ENCODE data around the gene TRAM2.

The TRAM2 gene

DNA sequence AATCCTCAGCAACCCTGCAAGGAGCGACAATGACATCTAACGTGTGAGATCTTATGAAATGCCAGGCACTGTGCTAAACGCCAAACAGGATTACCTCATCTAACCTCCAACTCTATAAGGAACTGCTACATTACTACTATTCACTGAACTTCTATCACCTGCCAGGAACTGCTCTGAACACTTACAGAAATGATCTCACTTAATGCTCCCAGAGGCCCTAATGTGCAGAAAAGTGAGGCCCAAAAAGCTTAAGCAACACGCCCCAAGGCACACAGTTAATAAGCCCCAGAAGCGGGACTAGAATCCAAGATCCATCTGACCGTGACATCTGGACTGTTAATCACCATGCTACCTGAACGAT, 28.5 kb downstream of the TRAM2 start:
- H3K4me3 ChIP-seq (ENCODE audit: low read length in 2 of 2): no peak overlapping the region
- no peak overlapping the region for H3K27ac ChIP-seq (ENCODE audit: low read depth in 2 of 2, low read length in 2 of 2)
- no peak overlapping the region for H3K9ac ChIP-seq (ENCODE audit: low read depth in 1 of 2, low read length in 2 of 2)

DNA sequence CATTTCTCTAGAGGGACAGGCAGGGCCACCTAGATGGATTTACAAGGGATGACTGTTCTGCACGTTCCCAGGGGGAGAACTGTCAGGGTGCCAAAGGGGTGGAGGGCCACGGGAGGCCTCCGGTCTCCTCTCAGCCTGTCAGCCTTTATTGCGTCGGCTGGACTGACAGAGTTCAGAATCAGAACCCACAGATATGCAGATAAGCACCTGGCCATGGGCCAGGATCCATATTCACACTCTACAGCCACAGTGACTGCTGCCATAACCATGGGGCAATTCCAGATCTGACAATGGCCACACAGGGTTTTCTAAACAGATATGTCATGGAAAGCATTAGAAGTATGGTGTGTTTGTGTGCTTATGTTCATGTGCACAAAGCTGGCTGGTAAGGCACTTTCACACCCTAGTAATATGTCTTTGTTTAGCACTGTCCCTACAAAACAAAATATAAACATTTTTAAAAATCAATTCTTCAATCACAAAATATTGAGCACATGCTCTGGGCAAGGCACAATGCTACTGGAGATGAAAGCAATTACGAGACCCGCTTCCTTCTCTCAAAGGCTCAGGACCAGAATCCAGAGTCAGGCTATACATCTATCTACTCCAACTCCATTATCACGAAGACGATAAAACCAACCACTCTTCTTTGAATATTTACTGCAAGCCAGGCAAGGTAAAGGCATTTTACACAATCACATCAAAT, 29.1 kb downstream of the TRAM2 start:
- Histone ChIP-seq H3K36me3 (ENCODE audit: control insufficient read depth in 2 of 2, insufficient read depth in 2 of 2, low read length in 2 of 2) (no peaks in the 10 kb centered on the region), H3K27me3 (ENCODE audit: control insufficient read depth in 2 of 2, insufficient read depth in 2 of 2, low read length in 2 of 2) (no peaks in the 10 kb centered on the region), H3K27ac (ENCODE audit: low read depth in 2 of 2, low read length in 2 of 2) (no peak overlapping the region), H3K9ac (ENCODE audit: low read depth in 1 of 2, low read length in 2 of 2) (no peak overlapping the region), H3K4me3 (ENCODE audit: low read length in 2 of 2) (no peak overlapping the region), H3K4me1 (ENCODE audit: control insufficient read depth in 2 of 2, insufficient read depth in 2 of 2, low read length in 2 of 2) (peaks cover 50 to 69% of the 10 kb centered on the region in 2 donors), H3K9me3 (ENCODE audit: control insufficient read depth in 2 of 2, low read length in 2 of 2) (no peaks in the 10 kb centered on the region)

More for the DNA sequence above, 28.5 kb downstream of the TRAM2 start:
- H3K4me1 ChIP-seq (ENCODE audit: control insufficient read depth in 2 of 2, insufficient read depth in 2 of 2, low read length in 2 of 2): peaks cover 50 to 71% of the 10 kb centered on the region in 2 donors
- H3K9me3 ChIP-seq (ENCODE audit: control insufficient read depth in 2 of 2, low read length in 2 of 2): no peaks in the 10 kb centered on the region
- no peaks in the 10 kb centered on the region for H3K27me3 ChIP-seq (ENCODE audit: control insufficient read depth in 2 of 2, insufficient read depth in 2 of 2, low read length in 2 of 2)
- no peaks in the 10 kb centered on the region for H3K36me3 ChIP-seq (ENCODE audit: control insufficient read depth in 2 of 2, insufficient read depth in 2 of 2, low read length in 2 of 2)

DNA sequence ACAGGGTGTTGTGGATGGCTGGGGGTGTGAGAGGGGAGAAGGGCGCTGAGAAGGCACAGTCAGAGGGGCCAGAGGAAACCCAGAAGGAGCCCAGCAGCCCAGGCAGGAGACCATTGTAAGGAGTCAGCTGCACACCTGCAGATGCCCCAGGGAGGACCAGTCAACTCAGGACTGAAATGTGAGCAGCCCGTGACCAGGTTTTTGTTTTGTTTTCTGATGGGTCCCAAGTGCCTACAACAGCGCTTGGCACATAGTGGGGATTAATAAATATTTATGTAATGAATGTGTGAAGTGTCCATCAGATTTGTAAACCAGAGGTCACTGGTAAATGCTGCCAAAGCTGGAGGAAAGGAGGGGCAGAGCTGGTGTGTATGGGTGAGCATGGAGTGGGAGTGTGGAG, 30.2 kb downstream of the TRAM2 start:
- Histone ChIP-seq H3K36me3 (ENCODE audit: control insufficient read depth in 2 of 2, insufficient read depth in 2 of 2, low read length in 2 of 2) (no peaks in the 10 kb centered on the region), H3K4me3 (ENCODE audit: low read length in 2 of 2) (no peak overlapping the region), H3K9me3 (ENCODE audit: control insufficient read depth in 2 of 2, low read length in 2 of 2) (no peaks in the 10 kb centered on the region), H3K27ac (ENCODE audit: low read depth in 2 of 2, low read length in 2 of 2) (no peak overlapping the region), H3K4me1 (ENCODE audit: control insufficient read depth in 2 of 2, insufficient read depth in 2 of 2, low read length in 2 of 2) (peaks cover 44 to 58% of the 10 kb centered on the region in 2 donors), H3K9ac (ENCODE audit: low read depth in 1 of 2, low read length in 2 of 2) (no peak overlapping the region), H3K27me3 (ENCODE audit: control insufficient read depth in 2 of 2, insufficient read depth in 2 of 2, low read length in 2 of 2) (no peaks in the 10 kb centered on the region)

DNA sequence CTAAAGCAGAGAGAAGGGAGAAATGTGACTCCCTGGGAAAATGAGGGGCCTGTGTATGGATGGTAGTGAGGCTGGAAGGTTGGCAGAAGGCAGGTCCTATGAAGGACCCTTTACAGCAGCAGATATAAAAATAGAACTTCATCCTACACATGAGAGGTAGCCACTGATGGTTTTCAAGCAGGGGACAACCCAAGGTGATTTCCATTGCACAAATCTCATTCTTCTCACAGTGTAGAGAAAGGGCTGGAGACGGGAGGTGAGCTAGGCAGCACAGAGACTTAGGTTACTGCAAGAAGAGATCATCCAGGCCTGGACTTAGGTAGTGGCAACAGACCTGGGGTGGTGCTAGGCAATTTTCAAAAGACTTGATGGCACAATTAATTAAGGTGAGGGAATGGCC, 30.7 kb downstream of the TRAM2 start:
- H3K9me3 ChIP-seq (ENCODE audit: control insufficient read depth in 2 of 2, low read length in 2 of 2): no peaks in the 10 kb centered on the region
- no peak overlapping the region for H3K9ac ChIP-seq (ENCODE audit: low read depth in 1 of 2, low read length in 2 of 2)
- H3K4me3 ChIP-seq (ENCODE audit: low read length in 2 of 2): no peak overlapping the region
- no peaks in the 10 kb centered on the region for H3K36me3 ChIP-seq (ENCODE audit: control insufficient read depth in 2 of 2, insufficient read depth in 2 of 2, low read length in 2 of 2)
- no peak overlapping the region for H3K27ac ChIP-seq (ENCODE audit: low read depth in 2 of 2, low read length in 2 of 2)
- no peaks in the 10 kb centered on the region for H3K27me3 ChIP-seq (ENCODE audit: control insufficient read depth in 2 of 2, insufficient read depth in 2 of 2, low read length in 2 of 2)
- H3K4me1 ChIP-seq (ENCODE audit: control insufficient read depth in 2 of 2, insufficient read depth in 2 of 2, low read length in 2 of 2): peaks cover 39 to 53% of the 10 kb centered on the region in 2 donors

DNA sequence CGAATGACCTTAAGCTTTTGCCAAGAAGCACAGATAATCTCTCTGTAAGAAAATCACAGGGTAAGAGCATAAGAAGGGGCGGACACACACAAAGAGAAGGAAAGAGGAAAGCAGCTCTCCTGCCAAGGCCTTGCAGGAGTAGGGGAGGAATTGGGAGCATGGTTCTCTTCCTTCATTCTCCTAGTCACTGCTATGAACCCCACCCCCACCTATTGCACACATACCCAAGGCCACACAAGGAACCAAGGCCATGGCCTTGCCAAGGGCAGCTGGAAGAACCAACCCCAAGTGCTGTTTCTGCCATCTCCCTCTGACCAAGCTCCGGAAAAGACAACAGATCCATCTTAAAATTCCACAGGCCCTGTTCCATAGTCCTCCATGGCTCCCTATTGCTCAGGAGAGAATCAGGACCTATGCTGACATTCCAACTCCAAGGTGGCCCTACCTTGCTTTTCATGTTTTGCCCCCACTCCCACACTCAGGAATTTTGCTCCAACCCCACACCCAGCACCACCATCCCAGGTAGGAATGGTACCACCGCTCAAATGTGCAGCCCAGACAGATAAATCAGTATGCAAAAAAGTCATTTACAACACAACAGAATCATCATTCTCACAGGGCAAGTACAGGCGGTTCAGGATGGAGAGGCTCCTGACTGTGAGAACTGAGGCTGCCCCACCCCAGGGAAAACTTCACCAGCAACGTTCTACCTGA, 31.3 kb downstream of the TRAM2 start:
- Histone ChIP-seq H3K27ac (ENCODE audit: low read depth in 2 of 2, low read length in 2 of 2) (no peak overlapping the region), H3K36me3 (ENCODE audit: control insufficient read depth in 2 of 2, insufficient read depth in 2 of 2, low read length in 2 of 2) (no peaks in the 10 kb centered on the region), H3K27me3 (ENCODE audit: control insufficient read depth in 2 of 2, insufficient read depth in 2 of 2, low read length in 2 of 2) (no peaks in the 10 kb centered on the region), H3K9me3 (ENCODE audit: control insufficient read depth in 2 of 2, low read length in 2 of 2) (no peaks in the 10 kb centered on the region), H3K4me3 (ENCODE audit: low read length in 2 of 2) (no peak overlapping the region), H3K4me1 (ENCODE audit: control insufficient read depth in 2 of 2, insufficient read depth in 2 of 2, low read length in 2 of 2) (peaks cover 33 to 47% of the 10 kb centered on the region in 2 donors), H3K9ac (ENCODE audit: low read depth in 1 of 2, low read length in 2 of 2) (no peak overlapping the region)

DNA sequence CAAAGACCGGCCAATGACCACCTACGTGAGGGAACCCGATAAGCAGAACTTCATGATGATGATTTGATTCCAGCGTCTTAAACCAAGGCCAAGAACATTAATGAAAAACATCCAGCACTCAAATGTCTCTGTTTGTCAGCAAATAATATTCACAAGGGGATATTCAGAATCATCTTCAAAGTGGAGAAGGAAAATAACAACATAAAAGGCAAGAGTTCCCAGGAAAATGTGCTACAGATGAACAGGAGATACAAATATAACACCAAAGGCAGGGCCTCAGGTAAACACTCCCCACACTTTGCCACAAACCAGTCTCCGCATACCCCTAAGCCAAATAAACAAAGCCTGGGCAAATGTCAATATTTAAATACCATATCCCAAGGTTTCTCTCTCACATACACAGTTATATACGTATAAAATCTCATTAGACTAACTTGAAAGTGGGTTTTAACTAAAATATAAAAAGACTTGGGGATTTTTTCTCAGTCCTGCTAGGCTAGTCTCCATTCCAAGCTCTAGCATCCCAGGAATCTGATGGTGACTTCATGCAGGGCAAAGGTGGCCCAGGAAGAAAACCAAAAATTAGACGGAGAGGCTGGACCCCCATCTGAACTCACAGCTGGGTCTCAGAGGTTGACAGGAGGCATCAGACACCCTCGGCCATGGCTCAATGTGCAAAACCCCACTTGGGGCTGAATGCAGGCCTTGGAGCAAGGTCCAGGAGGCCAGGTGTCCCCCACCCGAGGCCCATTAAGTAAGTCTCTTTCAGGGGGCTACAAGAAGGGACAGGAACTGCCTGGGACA, 32.1 kb downstream of the TRAM2 start:
- Histone ChIP-seq H3K4me3 (ENCODE audit: low read length in 2 of 2) (no peak overlapping the region), H3K4me1 (ENCODE audit: control insufficient read depth in 2 of 2, insufficient read depth in 2 of 2, low read length in 2 of 2) (peaks cover 26 to 41% of the 10 kb centered on the region in 2 donors), H3K27ac (ENCODE audit: low read depth in 2 of 2, low read length in 2 of 2) (no peak overlapping the region)

DNA sequence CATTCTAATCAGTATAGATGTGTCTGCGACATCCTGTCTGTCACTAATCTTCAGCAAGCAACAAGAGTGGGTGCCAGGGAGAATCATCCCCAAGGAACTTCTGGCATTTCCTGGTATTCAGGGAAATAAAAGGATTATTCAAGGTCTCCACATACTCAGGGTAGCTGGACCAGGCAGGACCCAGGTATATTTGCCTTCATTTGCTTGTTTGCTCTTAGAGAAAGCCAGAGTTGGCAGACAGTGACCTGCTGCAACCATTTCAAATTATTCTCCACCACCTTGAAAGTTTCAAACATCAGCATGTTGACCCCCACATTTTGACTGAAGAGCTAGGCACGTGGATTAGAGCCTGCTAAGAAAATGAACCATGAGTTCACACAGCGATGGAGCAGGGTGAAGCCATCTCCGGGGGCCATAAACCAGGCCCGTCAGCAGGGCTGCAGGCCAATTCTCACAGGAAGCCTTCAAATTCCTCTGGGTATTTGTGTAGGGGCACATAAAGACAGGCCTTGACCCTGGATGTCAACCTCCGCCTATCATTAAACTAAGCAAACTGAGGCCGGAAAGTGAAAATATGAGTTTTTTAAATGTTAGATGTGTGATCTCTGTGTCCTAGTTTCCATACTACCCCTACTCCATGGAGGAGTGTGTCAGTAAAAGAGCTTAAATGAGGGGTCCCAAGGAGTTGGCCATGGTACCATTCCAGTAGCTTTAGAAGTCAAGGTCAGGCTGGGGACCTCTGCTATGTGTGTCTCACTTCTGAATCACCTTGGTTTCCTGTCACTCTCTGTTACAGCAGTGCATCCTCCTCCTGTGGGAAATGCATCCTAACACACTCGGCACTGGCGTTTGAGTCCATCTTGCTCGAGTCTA, 32.9 kb downstream of the TRAM2 start:
- Histone ChIP-seq H3K27me3 (ENCODE audit: control insufficient read depth in 2 of 2, insufficient read depth in 2 of 2, low read length in 2 of 2) (no peaks in the 10 kb centered on the region), H3K9me3 (ENCODE audit: control insufficient read depth in 2 of 2, low read length in 2 of 2) (no peaks in the 10 kb centered on the region), H3K9ac (ENCODE audit: low read depth in 1 of 2, low read length in 2 of 2) (no peak overlapping the region), H3K4me3 (ENCODE audit: low read length in 2 of 2) (no peak overlapping the region), H3K4me1 (ENCODE audit: control insufficient read depth in 2 of 2, insufficient read depth in 2 of 2, low read length in 2 of 2) (peaks cover 24 to 36% of the 10 kb centered on the region in 2 donors), H3K36me3 (ENCODE audit: control insufficient read depth in 2 of 2, insufficient read depth in 2 of 2, low read length in 2 of 2) (no peaks in the 10 kb centered on the region), H3K27ac (ENCODE audit: low read depth in 2 of 2, low read length in 2 of 2) (no peak overlapping the region)

More for the DNA sequence above, 32.1 kb downstream of the TRAM2 start:
- H3K36me3 ChIP-seq (ENCODE audit: control insufficient read depth in 2 of 2, insufficient read depth in 2 of 2, low read length in 2 of 2): no peaks in the 10 kb centered on the region
- no peak overlapping the region for H3K9ac ChIP-seq (ENCODE audit: low read depth in 1 of 2, low read length in 2 of 2)
- H3K27me3 ChIP-seq (ENCODE audit: control insufficient read depth in 2 of 2, insufficient read depth in 2 of 2, low read length in 2 of 2): no peaks in the 10 kb centered on the region
- H3K9me3 ChIP-seq (ENCODE audit: control insufficient read depth in 2 of 2, low read length in 2 of 2): no peaks in the 10 kb centered on the region

DNA sequence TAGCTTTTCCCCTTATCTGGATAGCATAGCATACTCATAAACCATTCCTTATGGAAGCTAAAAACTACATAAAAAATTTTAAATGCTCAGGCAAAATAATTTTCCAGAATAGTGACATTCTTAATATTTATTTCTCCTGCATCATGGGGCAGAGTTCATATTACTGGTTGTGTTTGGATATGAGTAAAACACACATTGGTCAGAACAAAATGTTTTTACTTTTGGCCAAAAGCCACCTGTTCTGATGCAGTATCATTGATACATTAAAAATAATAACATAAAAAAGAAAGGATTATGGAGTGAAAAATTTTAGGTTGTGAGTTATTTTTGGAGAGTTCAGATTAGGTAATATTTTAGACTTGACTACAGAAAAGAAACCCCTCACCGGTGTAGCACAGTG, 33.6 kb downstream of the TRAM2 start:
- Histone ChIP-seq H3K4me3 (ENCODE audit: low read length in 2 of 2) (no peak overlapping the region), H3K36me3 (ENCODE audit: control insufficient read depth in 2 of 2, insufficient read depth in 2 of 2, low read length in 2 of 2) (no peaks in the 10 kb centered on the region), H3K9me3 (ENCODE audit: control insufficient read depth in 2 of 2, low read length in 2 of 2) (no peaks in the 10 kb centered on the region), H3K4me1 (ENCODE audit: control insufficient read depth in 2 of 2, insufficient read depth in 2 of 2, low read length in 2 of 2) (peaks cover 22 to 32% of the 10 kb centered on the region in 2 donors), H3K27me3 (ENCODE audit: control insufficient read depth in 2 of 2, insufficient read depth in 2 of 2, low read length in 2 of 2) (no peaks in the 10 kb centered on the region), H3K27ac (ENCODE audit: low read depth in 2 of 2, low read length in 2 of 2) (no peak overlapping the region), H3K9ac (ENCODE audit: low read depth in 1 of 2, low read length in 2 of 2) (no peak overlapping the region)

DNA sequence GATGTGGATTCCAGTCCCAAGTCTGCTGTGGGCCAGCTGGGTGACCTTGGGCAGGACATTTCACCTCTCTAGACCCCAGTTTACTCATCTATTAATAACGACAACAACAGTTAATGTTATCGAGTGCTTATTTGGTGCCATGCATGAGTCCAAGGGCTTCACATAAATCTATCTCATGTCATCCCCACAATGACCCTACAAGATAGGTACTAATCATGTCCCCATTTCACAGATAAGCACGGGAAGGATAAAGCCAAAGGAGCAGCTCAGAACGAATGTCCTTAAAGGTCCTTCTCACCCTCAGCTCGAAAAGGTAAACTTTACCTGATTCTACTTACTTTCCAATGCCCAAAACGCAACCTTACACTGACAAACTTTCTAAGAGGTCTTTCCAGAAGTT, 35.7 kb downstream of the TRAM2 start:
- Histone ChIP-seq H3K9me3 (ENCODE audit: control insufficient read depth in 2 of 2, low read length in 2 of 2) (no peaks in the 10 kb centered on the region), H3K4me1 (ENCODE audit: control insufficient read depth in 2 of 2, insufficient read depth in 2 of 2, low read length in 2 of 2) (peaks cover 10 to 13% of the 10 kb centered on the region in 2 donors), H3K27me3 (ENCODE audit: control insufficient read depth in 2 of 2, insufficient read depth in 2 of 2, low read length in 2 of 2) (no peaks in the 10 kb centered on the region), H3K36me3 (ENCODE audit: control insufficient read depth in 2 of 2, insufficient read depth in 2 of 2, low read length in 2 of 2) (no peaks in the 10 kb centered on the region), H3K4me3 (ENCODE audit: low read length in 2 of 2) (no peak overlapping the region), H3K9ac (ENCODE audit: low read depth in 1 of 2, low read length in 2 of 2) (no peak overlapping the region), H3K27ac (ENCODE audit: low read depth in 2 of 2, low read length in 2 of 2) (no peak overlapping the region)

Measured in mucosa of rectum (tissue), 2 donors.